Measurements from ENCODE around the gene SMIM35.

SMIM35 gene

DNA sequence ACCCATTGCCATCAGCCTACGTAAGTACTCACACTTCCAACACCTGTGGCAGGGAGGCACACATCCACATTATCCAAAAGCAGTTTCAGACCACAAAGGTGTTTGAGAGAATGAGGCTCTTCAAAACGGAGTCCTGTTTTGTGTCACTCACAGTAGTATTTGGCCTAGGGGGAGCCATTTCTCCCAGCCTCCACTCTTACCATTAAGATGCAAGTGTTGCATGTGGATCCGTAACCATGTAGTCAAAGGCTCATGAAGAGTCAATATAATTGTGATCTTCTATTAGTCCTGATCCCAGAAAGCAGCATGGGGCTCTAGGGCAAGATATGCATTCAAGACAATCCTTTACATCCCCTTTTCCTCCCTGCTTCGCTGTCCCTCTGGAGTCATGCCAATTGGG, 59.1 kb downstream of the SMIM35 start:
- Histone ChIP-seq H3K27me3 (ENCODE audit: low read depth, low read length) (no peaks in the 10 kb centered on the region), H3K36me3 (replicated peaks; ENCODE audit: low read depth, low read length) (peaks cover 2% of the 10 kb centered on the region), H3K79me2 (ENCODE audit: low read length) (no peaks in the 10 kb centered on the region), H3K4me2 (ENCODE audit: low read length) (no peak overlapping the region), H3K9me3 (ENCODE audit: insufficient read depth, low read length) (0 out of 2 replicates have a peak, but pooled peaks cover 4% of the 10 kb centered on the region), H3K27ac (ENCODE audit: low read length) (no peak overlapping the region), H3K4me3 (ENCODE audit: low read length) (no peak overlapping the region), H4K20me1 (ENCODE audit: insufficient read depth, low read length) (no peaks in the 10 kb centered on the region), H2AFZ (ENCODE audit: low read depth, low read length) (no peak overlapping the region), H3K9ac (ENCODE audit: low read length) (no peak overlapping the region), H3K4me1 (ENCODE audit: low read length) (peaks cover 48% of the 10 kb centered on the region)
- no peak for TF ChIP-seq EZH2phosphoT487 (IDR thresholded peaks at IDR 0.05; ENCODE audit: low read depth)
- TF ChIP-seq, protein P1, sequence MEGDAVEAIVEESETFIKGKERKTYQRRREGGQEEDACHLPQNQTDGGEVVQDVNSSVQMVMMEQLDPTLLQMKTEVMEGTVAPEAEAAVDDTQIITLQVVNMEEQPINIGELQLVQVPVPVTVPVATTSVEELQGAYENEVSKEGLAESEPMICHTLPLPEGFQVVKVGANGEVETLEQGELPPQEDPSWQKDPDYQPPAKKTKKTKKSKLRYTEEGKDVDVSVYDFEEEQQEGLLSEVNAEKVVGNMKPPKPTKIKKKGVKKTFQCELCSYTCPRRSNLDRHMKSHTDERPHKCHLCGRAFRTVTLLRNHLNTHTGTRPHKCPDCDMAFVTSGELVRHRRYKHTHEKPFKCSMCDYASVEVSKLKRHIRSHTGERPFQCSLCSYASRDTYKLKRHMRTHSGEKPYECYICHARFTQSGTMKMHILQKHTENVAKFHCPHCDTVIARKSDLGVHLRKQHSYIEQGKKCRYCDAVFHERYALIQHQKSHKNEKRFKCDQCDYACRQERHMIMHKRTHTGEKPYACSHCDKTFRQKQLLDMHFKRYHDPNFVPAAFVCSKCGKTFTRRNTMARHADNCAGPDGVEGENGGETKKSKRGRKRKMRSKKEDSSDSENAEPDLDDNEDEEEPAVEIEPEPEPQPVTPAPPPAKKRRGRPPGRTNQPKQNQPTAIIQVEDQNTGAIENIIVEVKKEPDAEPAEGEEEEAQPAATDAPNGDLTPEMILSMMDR (IDR thresholded peaks at IDR 0.05; ENCODE audit: low read depth, low read length), result peak; percentile 29; the same call in 1 of the 2 replicates

DNA sequence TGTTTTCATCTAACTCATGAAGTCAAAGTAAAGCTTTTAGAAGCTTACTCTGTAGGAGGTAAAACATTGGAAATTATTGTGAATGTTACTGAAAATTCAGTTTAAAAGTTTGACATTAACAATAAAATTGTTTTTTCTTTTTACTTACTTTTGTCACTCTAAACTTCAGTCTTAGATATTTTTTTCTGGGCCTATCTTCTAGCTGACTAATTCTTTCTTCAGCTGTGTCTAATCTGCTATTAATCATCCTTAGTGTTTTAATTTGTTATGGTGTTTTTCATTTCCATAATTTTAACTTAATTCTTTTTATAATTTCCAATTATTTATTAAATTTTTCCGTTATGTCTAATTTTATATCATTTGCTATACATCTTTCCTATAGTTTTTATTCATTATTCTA, 65.6 kb downstream of the SMIM35 start:
- no peaks in the 10 kb centered on the region for H4K20me1 ChIP-seq (ENCODE audit: insufficient read depth, low read length)
- peaks cover 10% of the 10 kb centered on the region for H3K4me1 ChIP-seq (ENCODE audit: low read length)
- H3K27ac ChIP-seq (ENCODE audit: low read length), result no peak overlapping the region
- H3K9ac ChIP-seq (ENCODE audit: low read length), result no peak overlapping the region
- H3K4me2 ChIP-seq (ENCODE audit: low read length), result no peak overlapping the region
- no peaks in the 10 kb centered on the region for H3K27me3 ChIP-seq (ENCODE audit: low read depth, low read length)
- H3K79me2 ChIP-seq (ENCODE audit: low read length), result no peaks in the 10 kb centered on the region
- TF ChIP-seq, protein P1 (IDR thresholded peaks at IDR 0.05; ENCODE audit: low read depth, low read length), result no peak
- TF ChIP-seq EZH2phosphoT487 (IDR thresholded peaks at IDR 0.05; ENCODE audit: low read depth), result no peak
- peaks cover 43% of the 10 kb centered on the region; the same call in 1 of the 2 replicates for H3K9me3 ChIP-seq (ENCODE audit: insufficient read depth, low read length)
- H2AFZ ChIP-seq (ENCODE audit: low read depth, low read length), result no peak overlapping the region
- H3K36me3 ChIP-seq (replicated peaks; ENCODE audit: low read depth, low read length), result peaks cover 30% of the 10 kb centered on the region
- no peak overlapping the region for H3K4me3 ChIP-seq (ENCODE audit: low read length)

DNA sequence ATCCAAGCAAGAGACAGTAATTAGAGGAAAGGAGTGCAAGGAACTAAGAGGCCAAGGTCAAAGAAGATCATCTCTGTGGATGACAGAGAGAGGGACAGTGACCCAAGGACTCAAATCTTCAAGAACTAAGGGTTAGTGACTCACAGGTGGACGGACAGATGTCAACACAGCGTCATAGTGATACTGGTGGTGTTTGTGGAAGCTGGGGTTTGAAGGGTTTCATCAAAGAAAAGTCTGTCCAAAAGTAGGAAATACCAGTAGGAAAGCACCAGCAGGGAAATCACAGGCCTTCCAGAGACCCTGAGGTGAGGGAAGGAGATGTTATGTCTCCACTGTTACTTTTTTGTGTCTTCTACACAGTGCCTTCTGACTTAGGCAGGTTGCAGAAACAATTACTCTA, 68.4 kb downstream of the SMIM35 start:
- H3K9ac ChIP-seq (ENCODE audit: low read length), result no peak overlapping the region
- peaks cover 41% of the 10 kb centered on the region; the same call in 1 of the 2 replicates for H3K9me3 ChIP-seq (ENCODE audit: insufficient read depth, low read length)
- H3K4me1 ChIP-seq (ENCODE audit: low read length), result peaks cover 25% of the 10 kb centered on the region
- no peak overlapping the region for H3K27ac ChIP-seq (ENCODE audit: low read length)
- H3K27me3 ChIP-seq (ENCODE audit: low read depth, low read length), result no peaks in the 10 kb centered on the region
- H2AFZ ChIP-seq (ENCODE audit: low read depth, low read length), result no peak overlapping the region
- no peak for TF ChIP-seq EZH2phosphoT487 (IDR thresholded peaks at IDR 0.05; ENCODE audit: low read depth)
- TF ChIP-seq, protein P1 (IDR thresholded peaks at IDR 0.05; ENCODE audit: low read depth, low read length), result no peak
- H3K4me3 ChIP-seq (ENCODE audit: low read length), result no peak overlapping the region
- no peaks in the 10 kb centered on the region for H4K20me1 ChIP-seq (ENCODE audit: insufficient read depth, low read length)
- H3K79me2 ChIP-seq (ENCODE audit: low read length), result no peaks in the 10 kb centered on the region
- no peak overlapping the region for H3K4me2 ChIP-seq (ENCODE audit: low read length)
- H3K36me3 ChIP-seq (replicated peaks; ENCODE audit: low read depth, low read length), result peaks cover 30% of the 10 kb centered on the region

DNA sequence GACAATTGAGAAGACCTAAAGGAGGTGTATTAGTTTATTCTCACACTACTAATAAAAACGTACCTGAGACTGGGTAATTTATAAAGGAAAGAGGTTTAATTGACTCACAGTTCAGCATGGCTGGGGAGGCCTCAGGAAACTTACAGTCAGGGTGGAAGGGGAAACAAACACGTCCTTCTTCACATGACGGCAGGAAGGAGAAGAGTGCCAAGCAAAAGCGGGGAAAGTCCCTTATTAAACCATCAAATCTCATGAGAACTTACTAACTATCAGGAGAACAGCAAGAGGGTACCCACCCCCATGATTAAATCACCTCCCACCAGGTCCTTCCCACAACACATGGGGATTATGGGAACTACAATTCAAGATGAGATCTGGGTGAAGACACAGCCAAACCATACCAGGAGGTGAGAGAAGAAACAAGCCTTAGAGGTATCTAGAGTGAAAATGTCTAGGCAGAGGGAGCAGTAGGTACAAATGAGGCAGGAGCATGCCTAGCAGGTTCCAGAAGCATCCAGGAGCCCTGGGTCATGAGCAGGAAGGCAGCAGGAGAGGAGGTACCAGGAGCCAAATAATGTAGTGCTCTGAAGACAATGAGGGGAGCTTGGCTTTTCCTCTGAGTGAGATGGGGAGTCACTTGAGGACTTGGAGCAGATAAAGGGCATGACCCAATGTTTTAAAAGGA, 69.0 kb downstream of the SMIM35 start:
- H3K4me1 ChIP-seq (ENCODE audit: low read length), result peaks cover 31% of the 10 kb centered on the region
- no peaks in the 10 kb centered on the region for H3K27me3 ChIP-seq (ENCODE audit: low read depth, low read length)
- peaks cover 30% of the 10 kb centered on the region for H3K36me3 ChIP-seq (replicated peaks; ENCODE audit: low read depth, low read length)
- no peak overlapping the region for H3K4me2 ChIP-seq (ENCODE audit: low read length)
- no peak overlapping the region for H3K9ac ChIP-seq (ENCODE audit: low read length)
- H4K20me1 ChIP-seq (ENCODE audit: insufficient read depth, low read length), result no peaks in the 10 kb centered on the region
- peaks cover 41% of the 10 kb centered on the region; the same call in 1 of the 2 replicates for H3K9me3 ChIP-seq (ENCODE audit: insufficient read depth, low read length)
- TF ChIP-seq EZH2phosphoT487 (IDR thresholded peaks at IDR 0.05; ENCODE audit: low read depth), result no peak
- TF ChIP-seq, protein P1 (IDR thresholded peaks at IDR 0.05; ENCODE audit: low read depth, low read length), result no peak
- H3K27ac ChIP-seq (ENCODE audit: low read length), result no peak overlapping the region
- no peak overlapping the region for H2AFZ ChIP-seq (ENCODE audit: low read depth, low read length)
- no peak overlapping the region for H3K4me3 ChIP-seq (ENCODE audit: low read length)
- H3K79me2 ChIP-seq (ENCODE audit: low read length), result no peaks in the 10 kb centered on the region
